GM12801 (cell line): ENCODE data around the gene CACNA2D3.

ENCODE experiments used
- CTCF ChIP-seq: IDR thresholded peaks from one replicate; pipeline ENCODE4 v1.5.1; 2011; ENCODE audit warnings: control low read depth; ENCODE audit not compliant: insufficient read length; ENCODE audit errors: extremely low read depth

The CACNA2D3 gene

DNA sequence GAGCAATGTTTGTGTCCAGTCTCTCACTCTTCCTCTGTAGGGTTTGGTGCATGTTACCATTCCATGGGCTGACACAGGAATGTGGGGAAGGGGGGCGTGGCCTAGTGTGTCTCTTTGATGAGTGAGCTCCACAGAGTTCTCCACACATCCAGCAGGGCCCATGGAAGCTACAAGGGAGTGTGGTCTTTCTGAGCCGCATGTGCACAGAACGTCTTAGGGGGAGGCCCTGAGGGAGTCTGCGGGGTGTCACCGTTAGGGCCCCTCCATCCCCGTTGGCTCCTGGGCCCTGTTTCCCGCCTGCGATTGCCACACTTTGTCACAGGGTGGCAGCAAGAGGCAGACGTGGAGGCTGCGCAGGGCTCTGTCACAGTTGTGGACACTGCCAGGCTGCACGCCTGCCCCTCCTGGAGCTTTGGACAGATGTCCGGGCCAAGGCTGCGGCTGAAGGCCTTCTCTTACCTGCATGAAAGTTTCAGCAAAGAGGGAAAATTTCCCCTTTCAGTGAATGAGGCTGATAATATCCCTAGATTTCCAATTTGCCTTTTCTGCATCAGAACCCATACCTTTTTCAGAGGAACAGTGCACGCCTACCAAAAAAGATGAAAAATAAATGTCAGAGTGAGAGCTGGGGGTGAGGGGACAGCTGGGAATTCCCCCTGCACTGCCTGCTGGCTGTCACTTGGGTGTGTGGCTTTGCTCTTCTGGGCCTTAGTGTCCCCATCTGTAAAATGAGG is 24.3 kb downstream of the CACNA2D3 start:
- TF ChIP-seq CTCF, result no peak

DNA sequence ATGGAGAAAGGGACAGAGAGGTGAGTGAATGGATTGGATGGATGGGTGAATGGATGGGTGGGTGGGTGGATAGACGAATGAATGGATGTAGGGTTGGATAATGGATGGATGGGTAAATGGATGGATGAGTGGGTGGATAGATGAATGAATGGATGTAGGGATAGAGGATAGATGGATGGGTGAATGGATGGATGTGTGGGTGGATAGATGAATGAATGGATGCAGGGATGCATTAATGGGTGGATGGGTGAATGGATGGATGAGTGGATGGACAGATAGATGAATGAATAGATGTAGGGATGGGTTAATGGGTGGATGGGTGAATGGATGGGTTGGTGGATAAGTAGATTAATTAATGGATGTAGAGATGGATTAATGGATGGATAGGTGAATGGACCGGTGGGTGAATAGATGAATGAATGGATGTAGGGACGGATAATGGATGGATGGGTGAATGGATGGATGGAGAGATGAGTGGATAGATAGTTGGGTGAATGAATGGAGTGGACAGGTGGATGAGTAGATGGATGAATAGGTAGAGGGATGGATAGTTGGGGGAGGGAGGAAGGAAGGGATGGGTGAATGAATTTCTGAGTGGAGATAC is 28.6 kb downstream of the CACNA2D3 start:
- no peak for TF ChIP-seq CTCF

GRCh38 chr3:54153477-54153876 is 31.1 kb downstream of the CACNA2D3 start:
- TF ChIP-seq CTCF, result no peak

DNA sequence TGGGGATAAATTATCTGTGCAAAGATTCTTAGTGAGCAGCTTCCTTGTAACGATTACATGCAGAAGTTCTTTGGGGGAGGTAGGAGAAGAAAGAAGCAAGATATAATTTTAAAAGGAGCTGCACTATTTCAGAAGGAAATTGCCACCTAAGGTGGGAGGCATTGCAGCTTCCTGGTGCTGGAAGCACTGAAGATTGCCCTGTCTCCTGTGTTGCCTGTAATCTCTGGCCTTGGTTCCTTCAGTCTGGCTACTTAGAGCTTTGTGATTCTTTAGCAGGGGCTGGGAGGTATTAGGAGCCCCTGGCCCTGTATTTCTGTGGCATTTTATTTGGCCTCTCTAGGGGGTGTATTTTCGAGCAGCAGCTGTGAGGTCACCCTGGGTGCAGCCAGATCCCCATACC is 35.5 kb downstream of the CACNA2D3 start:
- TF ChIP-seq CTCF, result no peak

- no peak for TF ChIP-seq CTCF
These were observed 37.6 kb downstream of the CACNA2D3 start for GRCh38 chr3:54159917-54160316.

- TF ChIP-seq CTCF, result no peak
These were observed 41.1 kb downstream of the CACNA2D3 start for GRCh38 chr3:54163441-54163840.

- no peak for TF ChIP-seq CTCF
These were observed 42.0 kb downstream of the CACNA2D3 start for GRCh38 chr3:54164192-54164975.
